Activated CD4-positive, alpha-beta T cell treated with anti-CD3 and anti-CD28 coated beads, Interleukin-2, amount 10 ng/mL, durations not matched to agents 7 days and 5 days (primary cell): ENCODE data around the gene MYO18A. TPM values are rescaled to one million over a fixed set of nuclear protein-coding genes. Genes with fewer than 3 reads are reported as not detected.
A peak's percentile ranks its signal among the peaks of the same experiment; 100 is the strongest.

Experiments used
- CTCF ChIA-PET: fragments of 350-600 bp; sonication (Branson Sonifier 250); formaldehyde crosslinking; loops from one replicate; lab custom pipeline; 2021; ENCODE audit warnings: antibody characterized with exemption; lab: Charles Lee
- POLR2A ChIA-PET: fragments of 350-600 bp; sonication (Branson Sonifier 250); formaldehyde crosslinking; loops from one replicate; lab custom pipeline; 2021; ENCODE audit warnings: antibody characterized with exemption; lab: Charles Lee
- DNase-seq: peaks from one replicate; pipeline ENCODE4 v3.0.0-alpha.2; 2020
- H3K27ac Mint-ChIP-seq: one replicate; pipeline ENCODE4 v1.8.0; 2021; ENCODE audit warnings: mild to moderate bottlenecking, moderate library complexity, mixed read lengths
- H3K27me3 Mint-ChIP-seq: one replicate; pipeline ENCODE4 v1.8.0; 2021; ENCODE audit warnings: mixed read lengths
- H3K36me3 Mint-ChIP-seq: one replicate; pipeline ENCODE4 v1.8.0; 2021; ENCODE audit warnings: low read depth, mixed read lengths
- H3K4me1 Mint-ChIP-seq: one replicate; pipeline ENCODE4 v1.8.0; 2021; ENCODE audit warnings: mixed read lengths
- H3K4me3 Mint-ChIP-seq: one replicate; pipeline ENCODE4 v1.8.0; 2021; ENCODE audit warnings: mild to moderate bottlenecking, moderate library complexity, mixed read lengths
- H3K9me3 Mint-ChIP-seq: one replicate; pipeline ENCODE4 v1.8.0; 2021; ENCODE audit warnings: mixed read lengths
- total RNA-seq, 2 experiments: library from RNA; stranded (reverse); gene quantifications; one replicate each; pipeline ENCODE4 v1.2.3, GENCODE V29; 2021

MYO18A gene
- total RNA-seq, 2 experiments from 2014 or later = 82.2 to 101 TPM

DNA sequence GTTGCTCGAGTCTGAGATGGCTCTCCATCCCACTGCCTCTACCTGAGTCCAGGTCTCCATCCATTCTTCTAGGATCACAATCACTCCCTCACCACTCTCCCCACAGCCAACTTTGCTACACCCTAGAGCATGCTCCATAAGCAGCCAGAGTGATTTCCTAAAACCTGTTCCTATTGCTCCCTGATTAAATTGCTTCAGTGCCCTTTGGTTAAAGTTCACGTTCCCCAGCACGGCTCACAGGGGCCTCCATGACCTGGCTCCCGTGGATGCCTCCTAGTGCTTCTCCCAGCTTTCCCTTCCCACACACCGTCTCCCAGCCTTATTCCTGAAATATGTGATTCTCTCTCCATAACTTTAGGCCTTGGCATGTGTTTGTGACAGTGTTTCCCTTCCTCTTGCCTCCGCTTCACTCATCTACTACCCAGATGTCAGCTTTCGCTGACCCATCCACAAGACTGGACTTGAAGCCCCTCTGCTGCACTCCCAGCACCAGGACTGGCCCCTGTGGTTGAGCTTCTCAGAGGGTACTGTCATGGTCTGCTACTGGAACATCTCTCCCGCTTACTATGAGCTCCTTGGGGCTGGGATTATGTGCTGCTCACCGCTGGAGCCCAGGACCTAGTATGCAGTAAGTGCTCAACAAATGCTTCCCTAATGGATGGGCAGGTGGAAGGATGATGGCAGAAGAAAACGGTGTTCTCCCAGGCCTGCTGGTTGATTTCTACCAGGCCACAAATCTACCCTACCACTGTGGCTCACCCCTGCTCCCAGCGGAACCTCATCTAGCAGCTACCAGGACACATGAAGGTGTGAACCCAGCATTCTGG is 17.9 kb downstream of the MYO18A start:
- no peak overlapping the region for H3K4me3 Mint-ChIP-seq
- no peak overlapping the region for H3K27ac Mint-ChIP-seq
- ChIA-PET CTCF (interaction anchor here (0.9 to 1.6 kb wide), 2 partner anchors 14 to 18 kb away, joined by 3 to 8 read pairs; partner anchors contain the start of gene MYO18A), POLR2A (no interaction called here)
- H3K9me3 Mint-ChIP-seq = no peaks in the 10 kb centered on the region
- no peaks in the 10 kb centered on the region for H3K36me3 Mint-ChIP-seq
- no peaks in the 10 kb centered on the region for H3K27me3 Mint-ChIP-seq
- DNase-seq = no peak
- peaks cover 20% of the 10 kb centered on the region for H3K4me1 Mint-ChIP-seq

DNA sequence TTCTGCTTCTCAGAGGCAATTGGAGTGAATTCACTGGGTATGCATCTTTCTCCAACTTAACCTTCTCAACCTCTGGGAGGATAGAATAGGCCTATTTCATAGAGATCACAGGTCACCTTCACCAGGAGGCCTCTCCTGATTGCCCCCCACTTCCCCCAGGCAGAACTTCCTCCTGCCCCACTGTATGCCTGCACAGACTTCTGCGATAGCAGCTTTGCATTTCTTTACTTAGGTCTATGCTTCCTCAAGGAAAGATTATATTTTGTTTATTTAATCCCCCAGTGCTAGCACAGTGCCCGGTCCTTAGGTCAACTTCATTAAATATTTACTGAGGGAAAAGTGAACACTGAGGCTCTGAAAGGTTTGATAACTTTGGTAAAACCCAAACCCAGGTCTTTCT is 19.9 kb downstream of the MYO18A start:
- CTCF ChIA-PET = interaction anchor here (0.7 to 1.2 kb wide), 3 partner anchors 11 to 23 kb away, joined by 3 read pairs; no protein-coding TSS in a partner anchor

DNA sequence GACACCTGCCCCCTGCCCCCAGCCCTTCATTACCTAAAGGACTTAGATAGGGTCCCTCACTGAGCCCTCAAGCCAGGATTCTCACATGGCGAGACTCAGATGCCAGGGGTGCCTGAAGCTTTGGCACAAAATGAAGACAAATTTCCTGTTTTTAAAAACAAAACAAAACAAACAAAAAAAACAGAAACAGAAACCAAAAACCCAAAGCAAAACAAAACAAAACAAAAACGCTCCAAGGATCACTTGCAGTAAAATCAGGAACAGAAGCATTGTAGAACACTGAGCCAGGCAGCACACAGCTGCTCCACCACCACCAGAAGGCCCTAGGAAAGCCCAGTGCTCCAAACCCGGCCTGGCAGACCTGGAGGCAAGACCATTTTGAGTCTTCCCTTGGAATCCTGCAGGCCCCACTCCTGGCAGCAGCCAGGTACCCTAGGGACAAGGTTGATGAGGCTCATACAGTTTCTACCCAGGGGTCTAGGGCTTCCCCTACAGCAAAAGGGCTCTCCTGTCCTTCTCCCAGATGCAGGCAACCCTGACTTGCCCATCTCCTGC is 20.8 kb downstream of the MYO18A start:
- ChIA-PET CTCF (interaction anchor here (1.2 kb wide), 1 partner anchor 10 kb away, joined by 3 read pairs; no protein-coding TSS in a partner anchor), POLR2A (no interaction called here)
- Mint-ChIP-seq H3K4me1 (peaks cover 41% of the 10 kb centered on the region), H3K36me3 (no peaks in the 10 kb centered on the region), H3K27ac (peak overlapping the region; percentile 79), H3K9me3 (no peaks in the 10 kb centered on the region), H3K27me3 (no peaks in the 10 kb centered on the region), H3K4me3 (no peak overlapping the region)
- no peak for DNase-seq

More for the DNA sequence above, 19.9 kb downstream of the MYO18A start:
- DNase-seq = no peak
- H3K27ac Mint-ChIP-seq = peak overlapping the region; percentile 39
- POLR2A ChIA-PET = no interaction called here
- no peaks in the 10 kb centered on the region for H3K27me3 Mint-ChIP-seq
- peaks cover 32% of the 10 kb centered on the region for H3K4me1 Mint-ChIP-seq
- no peaks in the 10 kb centered on the region for H3K9me3 Mint-ChIP-seq
- H3K4me3 Mint-ChIP-seq = no peak overlapping the region
- H3K36me3 Mint-ChIP-seq = no peaks in the 10 kb centered on the region

DNA sequence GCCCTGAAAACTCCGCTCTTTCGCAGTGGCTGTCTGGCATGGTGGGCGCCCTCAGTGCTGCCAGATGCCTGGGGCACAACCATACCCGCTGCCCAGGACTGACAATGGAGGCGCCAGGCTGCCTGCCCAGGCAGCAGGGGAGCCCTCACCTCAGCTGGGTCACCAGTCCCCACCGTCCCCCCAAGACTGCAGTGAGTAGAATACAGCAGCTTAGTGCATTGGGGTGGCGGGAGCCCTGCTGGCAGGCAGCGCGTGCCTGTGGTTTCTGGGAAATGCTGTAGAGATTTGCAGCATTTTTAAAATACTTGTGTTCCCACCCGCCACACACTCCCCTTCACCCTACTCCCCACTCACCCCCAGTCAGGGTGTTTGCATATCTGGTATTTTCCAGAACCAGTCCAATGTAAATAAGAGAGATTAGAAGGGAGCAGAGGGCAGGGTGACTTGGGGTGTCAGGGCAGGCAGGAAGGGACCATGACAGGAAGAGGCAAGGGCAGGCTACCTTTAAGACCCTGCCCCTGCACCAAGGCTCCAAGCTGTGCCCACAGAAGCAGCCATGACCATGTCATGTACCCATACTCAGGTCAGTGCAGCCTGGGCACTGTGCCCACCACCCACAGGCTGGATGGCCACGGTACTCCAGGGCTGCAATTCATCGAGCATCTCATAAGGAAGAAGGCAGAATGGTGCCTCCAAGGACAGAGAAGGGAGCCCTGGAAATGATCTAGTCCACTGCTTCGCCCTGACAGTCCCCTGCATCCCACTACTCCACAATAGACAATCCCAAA is 21.5 kb downstream of the MYO18A start:
- no peaks in the 10 kb centered on the region for H3K27me3 Mint-ChIP-seq
- H3K9me3 Mint-ChIP-seq = no peaks in the 10 kb centered on the region
- ChIA-PET CTCF (interaction anchor here (0.7 to 1.4 kb wide), 3 partner anchors 10 to 13 kb away, joined by 3 to 4 read pairs (median 4); no protein-coding TSS in a partner anchor), POLR2A (no interaction called here)
- no peak overlapping the region for H3K4me3 Mint-ChIP-seq
- peaks cover 48% of the 10 kb centered on the region for H3K4me1 Mint-ChIP-seq
- H3K36me3 Mint-ChIP-seq = no peaks in the 10 kb centered on the region
- H3K27ac Mint-ChIP-seq = peak overlapping the region; percentile 79
- DNase-seq = no peak

DNA sequence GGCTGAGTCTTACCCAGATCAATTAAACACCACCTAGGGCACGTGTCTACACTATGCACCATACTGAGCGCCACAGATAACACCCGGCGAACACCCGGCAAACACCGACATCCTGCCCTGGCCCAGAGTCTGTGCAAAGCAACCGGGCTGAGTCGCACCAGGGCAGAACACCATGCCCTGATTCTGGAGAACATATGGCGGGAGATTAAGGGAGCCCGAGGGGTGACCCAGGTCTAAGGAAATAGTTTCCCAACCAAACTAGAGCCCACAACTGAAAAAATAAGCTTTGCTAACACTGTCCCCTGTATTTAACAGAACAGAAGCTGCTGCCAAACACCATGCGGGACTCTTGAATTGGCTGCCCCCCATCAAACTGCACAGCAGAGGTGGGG is 22.1 kb downstream of the MYO18A start:
- peak overlapping the region; percentile 64 for H3K27ac Mint-ChIP-seq
- DNase-seq = no peak
- H3K4me1 Mint-ChIP-seq = peaks cover 51% of the 10 kb centered on the region
- no peaks in the 10 kb centered on the region for H3K27me3 Mint-ChIP-seq
- H3K4me3 Mint-ChIP-seq = no peak overlapping the region
- H3K36me3 Mint-ChIP-seq = no peaks in the 10 kb centered on the region
- POLR2A ChIA-PET = no interaction called here
- no peaks in the 10 kb centered on the region for H3K9me3 Mint-ChIP-seq
- CTCF ChIA-PET = interaction anchor here (0.7 to 1.4 kb wide), 2 partner anchors 9 to 13 kb away, joined by 4 read pairs; no protein-coding TSS in a partner anchor

DNA sequence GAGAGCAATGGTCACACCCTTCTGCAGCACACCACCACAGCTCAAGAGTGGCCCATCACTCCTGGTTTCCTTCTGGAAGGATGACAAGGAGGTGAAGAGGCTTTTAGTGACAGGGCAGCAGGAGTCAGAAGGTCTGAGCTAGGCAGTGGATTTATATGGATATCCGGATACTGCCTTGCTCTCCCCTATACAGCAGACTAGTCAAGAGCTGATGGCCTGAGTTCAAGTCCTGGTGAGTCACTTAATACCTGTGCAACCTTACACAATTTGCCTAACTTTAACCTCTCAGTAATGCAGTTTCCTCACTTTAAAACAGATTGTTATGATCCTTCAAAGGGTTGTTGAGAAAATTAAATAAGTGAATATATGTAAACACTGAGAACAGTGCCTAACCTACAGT is 22.9 kb downstream of the MYO18A start:
- CTCF ChIA-PET = interaction anchor here (0.5 to 1.5 kb wide), 4 partner anchors 9 to 135 kb away, joined by 4 read pairs; no protein-coding TSS in a partner anchor
- Mint-ChIP-seq H3K4me1 (peaks cover 51% of the 10 kb centered on the region), H3K27me3 (no peaks in the 10 kb centered on the region), H3K4me3 (no peak overlapping the region), H3K36me3 (no peaks in the 10 kb centered on the region), H3K27ac (peak overlapping the region; percentile 64), H3K9me3 (no peaks in the 10 kb centered on the region)
- POLR2A ChIA-PET = no interaction called here
- DNase-seq = no peak

DNA sequence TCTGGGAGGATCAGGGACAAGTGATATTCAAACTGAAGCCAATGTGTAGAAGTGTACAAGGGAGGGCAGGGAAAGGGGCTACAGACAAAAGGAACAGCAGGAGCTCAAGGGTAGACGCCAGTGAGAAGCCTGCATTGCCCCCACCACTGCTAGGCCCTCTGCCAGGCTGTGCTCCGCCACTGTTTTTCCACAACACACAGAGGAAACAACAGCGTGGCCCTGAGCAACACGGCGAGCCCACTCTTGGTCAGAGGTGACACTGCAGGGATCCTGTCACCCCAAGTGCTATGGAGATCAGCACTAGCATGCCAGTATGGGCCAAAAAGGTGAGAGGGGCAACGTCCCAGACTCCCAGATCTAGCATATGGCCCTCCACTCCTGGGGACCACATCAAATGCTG is 23.4 kb downstream of the MYO18A start:
- Mint-ChIP-seq H3K4me1 (peaks cover 51% of the 10 kb centered on the region), H3K27ac (peak overlapping the region; percentile 61), H3K36me3 (no peaks in the 10 kb centered on the region), H3K9me3 (no peaks in the 10 kb centered on the region), H3K27me3 (no peaks in the 10 kb centered on the region), H3K4me3 (no peak overlapping the region)
- DNase-seq = no peak
- ChIA-PET CTCF (interaction anchor here (0.5 to 1.5 kb wide), 4 partner anchors 10 to 136 kb away, joined by 3 to 4 read pairs (median 4); no protein-coding TSS in a partner anchor), POLR2A (no interaction called here)

DNA sequence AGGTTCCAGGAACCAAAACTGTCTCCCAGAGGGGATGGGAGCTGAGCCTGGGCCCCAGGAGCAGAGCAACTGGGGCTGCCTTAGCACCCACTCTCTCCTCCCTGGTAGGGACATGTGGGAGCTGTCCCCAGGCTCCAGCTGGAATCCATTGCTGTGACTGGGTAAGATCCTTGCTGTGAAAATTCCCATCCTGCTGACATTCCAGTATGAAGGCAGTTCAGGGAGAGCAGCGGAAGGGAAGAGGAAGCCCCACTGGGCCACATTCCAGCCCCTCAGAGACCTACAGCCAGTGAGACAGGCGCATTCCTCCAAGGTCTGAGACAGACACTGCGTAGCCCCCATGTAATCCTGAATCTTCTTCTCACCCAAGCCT is 24.2 kb downstream of the MYO18A start:
- no peaks in the 10 kb centered on the region for H3K27me3 Mint-ChIP-seq
- no peaks in the 10 kb centered on the region for H3K36me3 Mint-ChIP-seq
- DNase-seq = no peak
- peaks cover 51% of the 10 kb centered on the region for H3K4me1 Mint-ChIP-seq
- CTCF ChIA-PET = interaction anchor here (1.2 to 1.9 kb wide), 6 partner anchors 10 to 136 kb away, joined by 3 to 11 read pairs (median 4); no protein-coding TSS in a partner anchor
- POLR2A ChIA-PET = no interaction called here
- H3K27ac Mint-ChIP-seq = peak overlapping the region; percentile 90
- H3K4me3 Mint-ChIP-seq = no peak overlapping the region
- no peaks in the 10 kb centered on the region for H3K9me3 Mint-ChIP-seq

DNA sequence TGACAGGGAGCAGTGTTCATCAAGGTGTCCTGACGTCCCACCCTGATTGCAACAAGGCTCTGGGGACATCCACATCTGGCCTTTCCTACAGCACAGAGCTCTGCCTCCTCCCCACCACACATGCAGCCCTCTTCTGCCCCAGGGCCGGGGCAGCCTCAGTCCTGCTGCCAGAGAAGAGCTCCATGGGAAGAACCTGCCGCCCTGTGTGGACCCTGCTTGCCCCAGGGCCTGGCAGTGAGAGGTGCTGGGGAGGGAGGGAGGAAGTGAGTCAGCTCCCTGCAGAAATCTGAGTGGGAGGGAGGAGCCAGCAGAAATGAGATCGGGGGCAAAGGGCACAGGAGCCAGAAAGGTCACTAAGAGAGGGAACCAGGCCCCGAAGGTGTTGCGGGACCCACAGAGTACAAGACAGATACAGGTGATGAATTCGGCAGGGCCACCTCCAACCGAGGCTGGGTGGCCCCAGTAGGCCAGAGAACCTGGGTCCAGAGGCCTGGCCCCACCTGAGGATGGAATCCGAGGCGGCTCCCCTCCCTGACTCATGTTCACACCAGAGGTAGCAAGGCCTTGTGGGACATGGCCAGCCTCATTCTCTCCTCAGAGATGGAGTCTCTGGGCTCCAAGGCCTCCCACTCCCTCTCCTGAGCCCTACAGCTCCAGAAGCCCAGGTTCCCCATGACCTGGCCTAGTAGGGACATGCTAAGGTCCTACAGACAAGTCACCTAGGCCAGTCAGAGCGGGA is 24.8 kb downstream of the MYO18A start:
- Mint-ChIP-seq H3K27me3 (no peaks in the 10 kb centered on the region), H3K9me3 (no peaks in the 10 kb centered on the region), H3K27ac (peak overlapping the region; percentile 90), H3K4me1 (peaks cover 54% of the 10 kb centered on the region), H3K4me3 (peak overlapping the region; percentile 12), H3K36me3 (no peaks in the 10 kb centered on the region)
- DNase-seq = peak; percentile 64
- ChIA-PET CTCF (interaction anchor here (0.7 to 1.9 kb wide), 9 partner anchors 10 to 137 kb away, joined by 3 to 11 read pairs (median 4); partner anchors contain the start of gene MYO18A), POLR2A (no interaction called here)

DNA sequence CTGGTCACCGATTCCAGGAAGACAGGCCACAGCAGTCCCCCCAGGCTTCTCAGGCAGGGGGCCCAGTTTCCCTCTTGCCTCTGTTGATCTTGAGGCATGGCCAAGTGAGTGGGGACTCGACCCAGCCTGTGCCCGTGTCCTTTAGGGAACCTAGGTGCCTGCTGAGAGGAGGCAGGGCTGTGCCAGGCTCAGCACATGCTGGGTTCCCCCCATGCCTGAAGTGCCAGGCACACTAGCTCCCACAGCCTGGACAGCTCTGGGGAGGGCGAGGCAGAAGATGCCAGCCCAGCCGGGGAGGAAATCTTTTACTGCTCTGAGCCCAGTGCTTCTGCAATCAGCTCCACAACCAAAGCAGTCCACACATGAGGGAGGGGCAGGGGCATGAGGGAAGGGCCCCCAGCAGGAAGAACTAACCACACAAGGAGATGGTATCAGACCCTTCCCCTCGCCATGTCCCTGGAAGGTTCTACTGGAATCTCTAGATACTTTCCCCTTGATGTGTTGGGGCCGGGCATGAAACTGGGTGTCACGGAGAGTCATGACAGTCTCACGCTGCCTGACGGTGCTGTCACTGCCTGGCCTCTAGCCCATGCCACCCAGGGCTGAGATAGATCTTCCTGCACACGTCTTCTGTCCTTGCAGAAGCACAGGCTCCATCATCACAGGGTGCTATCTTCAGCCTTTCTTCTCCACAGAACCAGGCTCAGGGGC is 25.5 kb downstream of the MYO18A start:
- H3K9me3 Mint-ChIP-seq = no peaks in the 10 kb centered on the region
- POLR2A ChIA-PET = no interaction called here
- no peaks in the 10 kb centered on the region for H3K36me3 Mint-ChIP-seq
- peak overlapping the region; percentile 12 for H3K4me3 Mint-ChIP-seq
- no peak for DNase-seq
- H3K27me3 Mint-ChIP-seq = no peaks in the 10 kb centered on the region
- peaks cover 57% of the 10 kb centered on the region for H3K4me1 Mint-ChIP-seq
- CTCF ChIA-PET = interaction anchor here (1.0 to 1.9 kb wide), 7 partner anchors 9 to 65 kb away, joined by 3 to 11 read pairs (median 4); partner anchors contain the start of gene MYO18A
- H3K27ac Mint-ChIP-seq = peak overlapping the region; percentile 90

DNA sequence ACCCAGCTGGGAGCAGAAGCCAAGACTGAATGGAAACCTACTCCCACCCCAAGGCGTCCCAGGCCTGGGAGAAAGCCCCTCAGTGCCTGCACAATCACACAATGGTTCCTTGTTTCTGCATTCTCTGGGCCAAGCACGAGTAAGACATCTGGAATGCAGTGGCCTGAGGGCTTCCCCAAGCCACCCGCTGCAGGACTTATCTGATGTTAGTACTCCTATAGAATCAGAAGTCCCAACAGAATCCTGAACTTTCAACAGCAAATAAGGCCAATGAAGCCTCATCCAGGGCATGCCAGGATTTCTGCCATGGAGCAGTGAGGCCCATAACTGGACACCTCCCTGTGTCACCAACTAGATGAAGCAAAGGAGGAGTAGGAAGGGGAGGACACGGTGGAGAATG is 28.6 kb downstream of the MYO18A start:
- H3K27ac Mint-ChIP-seq = no peak overlapping the region
- POLR2A ChIA-PET = no interaction called here
- H3K4me1 Mint-ChIP-seq = peaks cover 63% of the 10 kb centered on the region

More for the DNA sequence above, 28.6 kb downstream of the MYO18A start:
- no peak overlapping the region for H3K4me3 Mint-ChIP-seq
- H3K36me3 Mint-ChIP-seq = no peaks in the 10 kb centered on the region
- DNase-seq = no peak
- CTCF ChIA-PET = interaction anchor here (8.5 kb wide), 1 partner anchor 30 kb away, joined by 99 read pairs; the partner anchor contains the start of gene MYO18A
- H3K27me3 Mint-ChIP-seq = no peaks in the 10 kb centered on the region
- H3K9me3 Mint-ChIP-seq = no peaks in the 10 kb centered on the region
